Superior temporal gyrus (tissue), 1 donor: ENCODE measurements around the gene SLC2A4RG.
"Not testable (repeated sequence)": the region's sequence is repeated elsewhere in the genome, so short reads cannot be mapped to it uniquely, and the experiment has no call there.

Experiments
- DNase-seq: peaks from one replicate; pipeline ENCODE4 v3.0.0-alpha.2; 2016; ENCODE audit errors: extremely low spot score

Gene SLC2A4RG

GRCh38 chr20:63712191-63712590 is 27.4 kb upstream of the SLC2A4RG start:
- no peak for DNase-seq

DNA sequence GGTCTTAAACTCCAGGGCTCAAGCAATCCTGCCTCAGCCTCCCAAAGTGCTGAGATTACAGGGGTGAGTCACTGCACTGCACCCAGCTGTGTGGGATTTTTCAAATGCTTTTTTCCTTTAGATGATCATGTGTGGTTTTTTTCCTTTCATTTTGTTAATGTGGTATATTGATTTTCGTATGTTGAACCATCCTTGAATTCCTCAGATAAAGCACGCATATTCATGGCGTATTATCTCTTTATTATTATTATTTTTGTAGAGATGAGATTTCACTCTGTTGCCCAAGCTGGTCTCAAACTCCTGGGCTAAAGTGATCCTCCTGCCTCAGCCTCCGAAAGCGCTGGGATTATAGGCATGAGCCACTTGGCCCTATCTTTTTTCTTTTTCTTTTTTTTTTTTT is 24.7 kb upstream of the SLC2A4RG start:
- DNase-seq = no peak

DNA sequence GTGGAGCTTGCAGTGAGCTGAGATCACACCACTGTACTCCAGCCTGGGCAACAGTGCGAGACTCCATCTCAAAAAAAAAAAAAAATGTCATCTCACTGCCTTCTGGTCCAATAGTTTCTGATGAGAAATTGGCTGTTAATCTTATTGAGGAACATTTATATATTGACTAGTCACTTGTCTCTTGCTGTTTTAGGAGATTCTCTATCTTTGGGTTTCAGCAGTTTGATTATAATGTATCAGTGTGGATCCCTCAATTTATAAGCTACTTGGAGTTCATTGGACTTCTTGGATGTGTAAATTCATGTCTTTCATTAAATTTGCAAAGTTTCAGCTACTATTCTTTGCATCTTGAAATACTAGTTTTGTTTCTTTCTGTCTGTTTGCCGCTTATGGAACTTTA is 20.6 kb upstream of the SLC2A4RG start:
- DNase-seq = no peak

DNA sequence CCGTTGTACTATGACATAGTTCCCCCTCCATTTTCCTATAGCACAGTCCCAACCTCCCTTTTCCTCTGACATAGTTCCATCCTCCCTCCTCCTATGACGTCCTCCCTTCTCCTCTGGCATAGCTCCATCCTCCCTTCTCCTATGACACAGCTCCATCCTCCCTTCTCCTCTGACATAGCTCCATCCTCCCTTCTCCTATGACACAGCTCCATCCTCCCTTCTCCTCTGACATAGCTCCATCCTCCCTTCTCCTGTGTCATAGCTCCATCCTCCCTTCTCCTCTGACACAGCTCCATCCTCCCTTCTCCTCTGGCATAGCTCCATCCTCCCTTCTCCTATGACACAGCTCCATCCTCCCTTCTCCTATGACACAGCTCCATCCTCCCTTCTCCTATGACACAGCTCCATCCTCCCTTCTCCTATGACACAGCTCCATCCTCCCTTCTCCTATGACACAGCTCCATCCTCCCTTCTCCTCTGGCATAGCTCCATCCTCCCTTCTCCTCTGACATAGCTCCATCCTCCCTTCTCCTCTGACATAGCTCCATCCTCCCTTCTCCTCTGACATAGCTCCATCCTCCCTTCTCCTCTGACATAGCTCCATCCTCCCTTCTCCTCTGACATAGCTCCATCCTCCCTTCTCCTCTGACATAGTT is 16.5 kb upstream of the SLC2A4RG start:
- not testable (repeated sequence) for DNase-seq

DNA sequence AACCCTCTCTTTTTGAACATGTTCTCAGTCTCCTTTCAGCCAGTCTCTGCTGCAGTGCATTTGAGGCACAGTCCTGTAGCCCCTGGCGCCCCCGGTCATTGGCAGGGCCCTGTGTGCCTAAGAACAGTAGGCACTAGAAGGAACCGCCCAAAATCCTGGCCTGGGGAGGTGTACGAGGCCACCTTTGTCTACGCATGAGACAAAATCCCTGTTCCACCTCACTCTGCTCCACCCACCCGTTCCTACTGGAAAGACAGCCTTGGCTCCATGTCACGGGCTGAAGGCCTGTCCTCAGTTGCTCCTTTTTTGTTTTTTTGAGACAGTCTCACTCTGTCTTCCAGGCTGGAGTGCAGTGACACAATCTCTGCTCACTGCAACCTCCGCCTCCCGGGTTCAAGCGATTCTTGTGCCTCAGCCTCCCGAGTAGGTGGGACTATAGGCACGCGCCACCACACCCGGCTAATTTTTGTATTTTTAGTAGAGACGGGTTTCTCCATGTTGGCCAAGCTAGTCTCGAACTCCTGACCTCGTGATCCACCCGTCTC is 9.3 kb upstream of the SLC2A4RG start:
- DNase-seq = not testable (repeated sequence)

GRCh38 chr20:63731410-63731809 is 8.2 kb upstream of the SLC2A4RG start:
- DNase-seq = no peak

GRCh38 chr20:63732118-63733095 is 7.2 kb upstream of the SLC2A4RG start:
- no peak for DNase-seq

- DNase-seq = no peak
Measured at GRCh38 chr20:63733117-63733516, 6.5 kb upstream of the SLC2A4RG start.

DNA sequence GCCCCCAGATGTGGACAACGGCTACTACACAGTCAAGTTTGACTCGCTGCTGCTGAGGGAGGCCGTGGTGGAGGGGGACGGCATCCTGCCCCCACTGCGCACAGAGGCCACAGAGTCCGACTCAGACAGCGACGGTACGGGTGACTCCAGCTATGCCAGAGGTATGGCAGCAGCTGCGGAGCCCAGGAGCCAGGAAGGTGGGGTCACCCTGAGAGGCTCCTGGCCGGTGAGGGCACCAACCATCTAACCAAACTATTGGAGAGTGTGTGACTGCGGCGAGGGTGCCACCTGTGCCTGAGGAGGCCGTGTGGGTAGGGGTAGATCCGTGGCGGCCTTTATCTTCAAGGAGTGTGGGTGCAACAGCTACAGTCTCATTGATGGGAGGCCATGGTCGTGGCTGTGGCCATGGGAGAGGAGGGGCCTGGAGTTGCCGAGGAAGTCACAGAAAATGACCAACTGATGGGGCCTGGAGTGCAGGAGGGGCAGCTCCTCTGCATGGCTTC is 5.9 kb upstream of the SLC2A4RG start:
- no peak for DNase-seq

GRCh38 chr20:63734111-63734945 is 5.2 kb upstream of the SLC2A4RG start:
- no peak for DNase-seq

DNA sequence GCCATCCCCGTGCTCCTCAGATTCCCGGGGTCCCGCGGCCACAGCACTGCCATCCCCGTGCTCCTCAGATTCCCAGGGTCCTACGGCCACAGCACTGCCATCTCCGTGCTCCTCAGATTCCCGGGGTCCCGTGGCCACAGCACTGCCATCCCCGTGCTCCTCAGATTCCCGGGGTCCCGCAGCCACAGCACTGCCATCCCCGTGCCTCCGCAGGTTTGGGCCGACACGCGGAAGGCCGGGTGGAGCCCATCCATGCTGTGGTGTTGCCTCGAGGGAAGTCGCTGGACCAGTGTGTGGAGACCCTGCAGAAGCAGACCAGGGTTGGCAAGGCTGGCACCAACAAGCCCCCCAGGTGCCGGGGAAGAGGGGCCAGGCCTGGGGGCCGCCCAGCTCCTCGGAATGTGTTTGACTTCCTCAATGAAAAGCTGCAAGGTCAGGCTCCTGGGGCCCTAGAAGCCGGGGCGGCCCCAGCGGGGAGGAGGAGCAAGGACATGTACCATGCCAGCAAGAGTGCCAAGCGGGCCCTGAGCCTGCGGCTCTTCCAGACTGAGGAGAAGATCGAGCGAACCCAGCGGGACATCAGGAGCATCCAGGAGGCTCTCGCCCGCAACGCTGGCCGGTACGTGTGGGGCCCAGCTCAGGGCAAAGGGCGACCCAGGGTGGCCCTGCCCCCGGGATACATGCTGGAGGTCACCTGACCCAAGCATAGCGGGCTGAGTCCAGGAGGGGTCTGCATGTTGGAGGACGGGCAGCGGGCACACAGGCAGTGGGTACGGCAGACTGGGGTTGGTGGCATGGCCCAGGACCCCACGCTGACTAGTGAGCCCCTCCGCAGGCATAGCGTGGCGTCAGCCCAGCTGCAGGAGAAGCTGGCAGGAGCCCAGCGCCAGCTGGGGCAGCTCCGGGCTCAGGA is 4.4 kb upstream of the SLC2A4RG start:
- no peak for DNase-seq

DNA sequence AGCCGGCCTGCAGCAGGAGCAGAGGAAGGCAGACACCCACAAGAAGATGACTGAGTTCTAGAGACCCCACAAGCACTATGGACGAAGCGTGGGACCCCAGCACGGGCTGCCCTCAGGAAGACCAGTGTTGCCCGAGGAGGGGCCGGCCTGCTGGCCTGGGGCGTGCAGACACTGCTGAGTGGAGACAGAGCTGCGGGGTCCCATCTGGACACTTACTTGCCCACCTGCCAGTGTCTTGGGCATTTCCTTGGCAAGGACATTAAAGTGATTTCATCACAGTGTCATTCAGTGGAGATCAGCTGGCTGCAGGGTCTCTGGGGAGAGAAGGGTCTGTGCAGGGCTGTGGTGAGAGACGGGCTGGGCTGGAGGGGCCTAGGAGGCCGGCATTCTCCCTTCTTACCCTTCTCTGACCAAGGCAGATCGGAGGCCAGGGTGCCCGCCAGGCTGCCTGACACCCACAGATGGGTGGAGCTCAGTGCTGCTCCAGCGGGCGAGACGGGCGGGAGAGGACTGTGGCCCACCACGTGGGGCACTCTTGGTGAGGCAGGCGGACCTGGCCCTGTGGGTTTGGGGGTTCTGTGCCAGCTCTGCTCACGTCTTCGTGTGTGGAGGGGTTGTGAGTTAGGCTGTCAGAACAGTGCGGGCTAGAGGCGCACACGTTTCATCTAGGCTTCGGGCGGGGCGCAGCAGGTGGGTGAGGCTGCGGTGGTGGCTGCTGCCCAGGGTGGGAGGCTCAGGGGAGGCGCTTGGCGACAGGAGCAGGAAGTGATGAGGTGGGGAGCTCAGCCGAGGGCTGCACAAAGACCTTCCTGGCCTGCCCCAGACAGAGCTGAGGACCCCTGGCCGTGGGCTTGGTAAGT is 3.5 kb upstream of the SLC2A4RG start, which contains the start of gene LIME1:
TSS of gene LIME1 (plus strand) at position 806 of the 860 bp plus-strand sequence. CDS start 886 bp downstream, outside the sequence.
- no peak for DNase-seq

- no peak for DNase-seq
Measured at GRCh38 chr20:63736893-63737694, 2.5 kb upstream of the SLC2A4RG start.

DNA sequence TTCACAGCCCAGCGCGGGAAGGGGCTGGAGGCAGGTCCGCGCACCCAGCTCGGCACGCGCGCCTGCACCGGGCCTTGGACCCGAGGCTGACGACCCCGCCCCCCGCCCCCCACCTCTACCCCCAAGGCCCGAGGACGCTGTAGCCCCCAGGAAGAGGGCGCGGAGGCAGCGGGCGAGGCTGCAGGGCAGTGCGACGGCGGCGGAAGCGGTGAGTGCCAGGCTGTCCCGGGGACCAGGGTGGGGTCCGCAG is 2.0 kb upstream of the SLC2A4RG start:
- no peak for DNase-seq

- no peak for DNase-seq
Measured at GRCh38 chr20:63737945-63738686, 1.5 kb upstream of the SLC2A4RG start.

- no peak for DNase-seq
Measured at GRCh38 chr20:63738687-63739129, 868 bp upstream of the SLC2A4RG start.

DNA sequence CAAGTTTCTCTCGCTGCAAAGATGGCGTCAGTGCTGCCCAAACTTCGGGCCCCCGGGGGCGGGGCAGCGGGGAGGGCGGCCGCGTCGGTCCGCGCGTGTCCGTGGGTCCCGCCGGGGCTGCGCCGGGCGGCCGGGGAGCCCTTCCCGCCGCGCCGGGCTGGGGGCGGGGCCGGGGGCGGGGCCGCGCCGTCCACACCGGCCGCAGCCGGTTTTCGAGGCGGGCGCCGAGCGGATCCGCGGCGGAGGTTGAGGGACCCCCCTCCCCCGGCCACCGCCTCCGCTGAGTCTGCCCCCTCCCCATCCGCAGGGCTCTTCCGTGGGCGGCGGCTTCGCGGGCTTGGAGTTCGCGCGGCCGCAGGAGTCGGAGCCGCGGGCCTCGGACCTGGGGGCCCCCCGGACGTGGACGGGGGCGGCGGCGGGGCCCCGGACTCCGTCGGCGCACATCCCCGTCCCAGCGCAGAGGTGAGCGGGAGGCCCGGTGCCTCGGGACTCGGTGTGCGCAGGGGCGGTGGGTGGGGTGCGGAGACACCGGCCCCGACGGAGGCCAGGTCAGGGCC is 572 bp downstream of the SLC2A4RG start:
- DNase-seq = no peak
